ENCODE data around the gene DHX16.

DNA sequence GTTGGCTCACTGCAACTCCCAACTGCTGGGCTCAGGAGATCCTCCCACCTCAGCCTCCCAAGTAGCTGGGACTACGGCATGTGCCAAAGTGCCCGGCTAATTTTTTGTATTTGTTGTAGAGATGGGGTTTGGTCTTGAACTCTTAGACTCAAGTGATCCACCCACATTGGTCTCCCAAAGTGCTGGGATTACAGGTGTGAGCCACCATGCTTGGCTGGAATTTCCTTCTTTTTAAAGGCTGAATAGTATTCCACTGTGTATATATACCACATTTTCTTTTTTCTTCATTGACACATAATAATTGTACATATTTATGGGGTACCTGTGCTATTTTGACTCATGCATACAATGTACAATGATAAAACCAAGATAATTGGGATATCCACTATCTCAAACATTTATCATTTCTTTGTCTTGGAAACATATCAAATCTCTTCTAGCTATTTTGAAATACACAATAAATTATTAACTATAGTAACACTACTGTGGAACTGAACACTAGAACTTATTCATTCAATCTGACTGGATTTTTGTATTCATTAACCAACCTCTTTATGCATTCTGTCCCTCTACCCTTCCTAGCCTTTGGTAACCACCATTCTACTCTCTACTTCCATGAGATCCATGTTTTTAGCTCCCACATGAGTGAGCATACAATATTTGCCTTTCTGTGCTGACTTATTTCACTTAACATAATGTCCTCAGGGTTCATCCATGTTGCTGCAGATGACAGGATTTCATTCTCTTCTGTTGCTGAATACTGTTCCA is 36.5 kb upstream of the DHX16 start:
- TF ChIP-seq POLR2A (IDR thresholded peaks at IDR 0.05), result no peak
- no peak for TF ChIP-seq POLR2AphosphoS5 (IDR thresholded peaks at IDR 0.05)
- TF ChIP-seq, protein P1, sequence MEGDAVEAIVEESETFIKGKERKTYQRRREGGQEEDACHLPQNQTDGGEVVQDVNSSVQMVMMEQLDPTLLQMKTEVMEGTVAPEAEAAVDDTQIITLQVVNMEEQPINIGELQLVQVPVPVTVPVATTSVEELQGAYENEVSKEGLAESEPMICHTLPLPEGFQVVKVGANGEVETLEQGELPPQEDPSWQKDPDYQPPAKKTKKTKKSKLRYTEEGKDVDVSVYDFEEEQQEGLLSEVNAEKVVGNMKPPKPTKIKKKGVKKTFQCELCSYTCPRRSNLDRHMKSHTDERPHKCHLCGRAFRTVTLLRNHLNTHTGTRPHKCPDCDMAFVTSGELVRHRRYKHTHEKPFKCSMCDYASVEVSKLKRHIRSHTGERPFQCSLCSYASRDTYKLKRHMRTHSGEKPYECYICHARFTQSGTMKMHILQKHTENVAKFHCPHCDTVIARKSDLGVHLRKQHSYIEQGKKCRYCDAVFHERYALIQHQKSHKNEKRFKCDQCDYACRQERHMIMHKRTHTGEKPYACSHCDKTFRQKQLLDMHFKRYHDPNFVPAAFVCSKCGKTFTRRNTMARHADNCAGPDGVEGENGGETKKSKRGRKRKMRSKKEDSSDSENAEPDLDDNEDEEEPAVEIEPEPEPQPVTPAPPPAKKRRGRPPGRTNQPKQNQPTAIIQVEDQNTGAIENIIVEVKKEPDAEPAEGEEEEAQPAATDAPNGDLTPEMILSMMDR (IDR thresholded peaks at IDR 0.05), result no peak

All from stomach (tissue), 4 donors.